Measurements from ENCODE around the gene PTBP1.

GRCh38 chr19:764301-764700, 33.0 kb upstream of the PTBP1 start:
- TF ChIP-seq EZH2 (optimal IDR thresholded peaks at IDR 0.05; ENCODE audit: low read depth, low read length) (no peak), EZH2phosphoT487 (IDR thresholded peaks at IDR 0.05; ENCODE audit: low read length) (no peak)
- TF ChIP-seq, protein P1, sequence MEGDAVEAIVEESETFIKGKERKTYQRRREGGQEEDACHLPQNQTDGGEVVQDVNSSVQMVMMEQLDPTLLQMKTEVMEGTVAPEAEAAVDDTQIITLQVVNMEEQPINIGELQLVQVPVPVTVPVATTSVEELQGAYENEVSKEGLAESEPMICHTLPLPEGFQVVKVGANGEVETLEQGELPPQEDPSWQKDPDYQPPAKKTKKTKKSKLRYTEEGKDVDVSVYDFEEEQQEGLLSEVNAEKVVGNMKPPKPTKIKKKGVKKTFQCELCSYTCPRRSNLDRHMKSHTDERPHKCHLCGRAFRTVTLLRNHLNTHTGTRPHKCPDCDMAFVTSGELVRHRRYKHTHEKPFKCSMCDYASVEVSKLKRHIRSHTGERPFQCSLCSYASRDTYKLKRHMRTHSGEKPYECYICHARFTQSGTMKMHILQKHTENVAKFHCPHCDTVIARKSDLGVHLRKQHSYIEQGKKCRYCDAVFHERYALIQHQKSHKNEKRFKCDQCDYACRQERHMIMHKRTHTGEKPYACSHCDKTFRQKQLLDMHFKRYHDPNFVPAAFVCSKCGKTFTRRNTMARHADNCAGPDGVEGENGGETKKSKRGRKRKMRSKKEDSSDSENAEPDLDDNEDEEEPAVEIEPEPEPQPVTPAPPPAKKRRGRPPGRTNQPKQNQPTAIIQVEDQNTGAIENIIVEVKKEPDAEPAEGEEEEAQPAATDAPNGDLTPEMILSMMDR (IDR thresholded peaks at IDR 0.05; ENCODE audit: low read length) = no peak

Data from MM.1S (cell line).